Measurements from ENCODE around the gene CALML5.

Gene CALML5

DNA sequence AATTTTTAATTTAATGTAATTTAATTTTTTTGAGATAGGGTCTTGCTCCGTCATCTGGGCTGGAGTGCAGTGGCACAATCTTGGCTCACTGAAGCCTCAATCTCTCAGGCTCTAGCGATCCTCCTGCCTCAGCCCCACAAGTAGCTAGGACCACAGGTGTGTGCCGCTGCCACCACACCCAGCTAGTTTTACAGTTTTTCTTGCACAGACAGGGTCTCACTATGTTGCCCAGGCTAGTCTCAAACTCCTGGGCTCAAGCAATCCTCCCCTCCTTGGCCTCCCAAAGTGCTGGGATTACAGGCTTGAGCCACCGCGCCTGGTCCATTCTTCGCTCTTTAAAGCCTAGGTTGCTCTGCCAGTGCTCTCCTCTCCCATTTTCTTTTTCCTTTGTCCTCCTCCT lies 38.3 kb upstream of the CALML5 start:
- H3K27me3 Mint-ChIP-seq, result no peaks in the 10 kb centered on the region
- peaks cover 3% of the 10 kb centered on the region for H3K9me3 Mint-ChIP-seq
- H3K4me1 Mint-ChIP-seq (ENCODE audit: low read depth), result no peaks in the 10 kb centered on the region
- no peaks in the 10 kb centered on the region for H3K36me3 Mint-ChIP-seq (ENCODE audit: low read depth)
- H3K4me3 Mint-ChIP-seq, result no peak overlapping the region
- no peak overlapping the region for H3K27ac Mint-ChIP-seq

DNA sequence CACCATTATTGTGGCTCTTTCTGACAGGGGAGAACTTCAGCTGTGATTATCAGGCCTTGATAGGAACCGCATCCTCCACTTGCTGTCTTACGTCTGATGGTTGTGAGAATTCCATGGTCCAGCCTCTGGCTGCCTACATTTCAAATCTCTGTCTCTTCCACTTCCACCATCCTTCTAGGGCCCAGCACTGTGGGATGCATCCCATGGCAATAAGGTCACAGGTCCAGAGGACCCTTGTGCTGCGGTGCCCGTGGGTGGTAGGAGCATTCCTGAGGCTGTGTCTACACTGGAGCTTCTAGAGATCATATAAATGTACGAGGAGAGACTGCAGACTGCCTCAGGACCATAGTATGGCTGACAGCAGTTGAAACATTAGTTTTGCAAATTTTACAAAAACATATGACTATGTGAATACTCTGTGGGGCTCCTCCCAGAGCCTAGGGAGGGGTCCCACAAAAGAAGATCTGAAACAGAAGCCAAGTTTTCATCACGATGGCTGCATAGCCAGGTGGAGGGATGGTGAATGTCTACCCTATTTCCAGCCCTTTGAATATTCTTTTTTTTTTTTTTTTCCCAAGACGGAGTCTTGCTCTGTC lies 37.2 kb upstream of the CALML5 start:
- H3K27ac Mint-ChIP-seq, result no peak overlapping the region

DNA sequence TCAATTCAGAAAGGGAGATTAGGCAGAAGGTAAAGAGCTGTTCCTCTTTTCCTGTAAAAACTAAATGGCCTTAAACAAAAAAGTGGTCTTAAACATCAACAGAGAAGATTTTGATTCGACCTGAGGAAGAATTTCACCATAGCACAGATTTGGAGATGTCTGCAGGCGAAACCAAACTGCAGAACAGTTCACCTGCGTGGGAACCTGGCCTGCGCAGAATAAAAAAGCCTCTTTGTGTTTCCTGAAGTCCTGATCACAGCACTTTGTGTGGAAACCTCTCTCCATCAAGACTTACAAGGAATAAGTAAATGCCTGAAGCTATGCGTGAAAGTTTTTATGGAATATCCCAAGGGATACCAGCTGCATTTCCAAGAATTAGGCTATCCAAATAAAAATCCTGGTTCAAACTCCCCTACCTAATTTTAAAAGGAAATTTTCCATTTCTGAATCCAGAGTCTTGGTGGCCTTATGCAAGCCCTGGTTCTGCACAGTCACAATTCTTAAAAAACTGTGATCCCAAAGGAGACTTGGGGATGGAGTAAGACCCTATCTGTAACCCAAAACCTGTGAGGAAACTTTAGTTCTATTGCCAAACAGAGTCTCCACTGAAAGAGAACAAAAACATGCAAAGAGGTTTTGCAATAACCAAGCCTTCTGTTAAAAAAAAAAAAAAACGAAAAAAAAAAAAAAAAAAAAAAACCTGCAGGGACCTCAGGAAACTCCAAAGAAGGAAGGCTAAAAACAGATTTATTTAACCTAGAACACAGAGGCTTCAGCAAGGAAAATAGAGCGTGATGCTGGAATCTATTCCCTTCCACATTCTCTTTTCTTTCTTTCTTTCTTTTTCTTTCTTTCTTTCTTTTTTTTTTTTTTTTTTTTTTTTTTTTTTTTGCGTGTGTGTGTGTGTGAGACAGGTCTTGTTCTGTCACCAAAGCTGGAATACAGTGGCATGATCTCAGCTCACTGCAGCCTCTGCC lies 35.8 kb upstream of the CALML5 start:
- no peaks in the 10 kb centered on the region for H3K9me3 Mint-ChIP-seq
- H3K27me3 Mint-ChIP-seq, result no peaks in the 10 kb centered on the region
- H3K4me3 Mint-ChIP-seq, result no peak overlapping the region
- no peak overlapping the region for H3K27ac Mint-ChIP-seq
- H3K4me1 Mint-ChIP-seq (ENCODE audit: low read depth), result no peaks in the 10 kb centered on the region
- H3K36me3 Mint-ChIP-seq (ENCODE audit: low read depth), result no peaks in the 10 kb centered on the region

More for the DNA sequence above, 37.2 kb upstream of the CALML5 start:
- H3K27me3 Mint-ChIP-seq, result no peaks in the 10 kb centered on the region
- H3K36me3 Mint-ChIP-seq (ENCODE audit: low read depth), result no peaks in the 10 kb centered on the region
- no peaks in the 10 kb centered on the region for H3K4me1 Mint-ChIP-seq (ENCODE audit: low read depth)
- H3K4me3 Mint-ChIP-seq, result no peak overlapping the region
- peaks cover 3% of the 10 kb centered on the region for H3K9me3 Mint-ChIP-seq

DNA sequence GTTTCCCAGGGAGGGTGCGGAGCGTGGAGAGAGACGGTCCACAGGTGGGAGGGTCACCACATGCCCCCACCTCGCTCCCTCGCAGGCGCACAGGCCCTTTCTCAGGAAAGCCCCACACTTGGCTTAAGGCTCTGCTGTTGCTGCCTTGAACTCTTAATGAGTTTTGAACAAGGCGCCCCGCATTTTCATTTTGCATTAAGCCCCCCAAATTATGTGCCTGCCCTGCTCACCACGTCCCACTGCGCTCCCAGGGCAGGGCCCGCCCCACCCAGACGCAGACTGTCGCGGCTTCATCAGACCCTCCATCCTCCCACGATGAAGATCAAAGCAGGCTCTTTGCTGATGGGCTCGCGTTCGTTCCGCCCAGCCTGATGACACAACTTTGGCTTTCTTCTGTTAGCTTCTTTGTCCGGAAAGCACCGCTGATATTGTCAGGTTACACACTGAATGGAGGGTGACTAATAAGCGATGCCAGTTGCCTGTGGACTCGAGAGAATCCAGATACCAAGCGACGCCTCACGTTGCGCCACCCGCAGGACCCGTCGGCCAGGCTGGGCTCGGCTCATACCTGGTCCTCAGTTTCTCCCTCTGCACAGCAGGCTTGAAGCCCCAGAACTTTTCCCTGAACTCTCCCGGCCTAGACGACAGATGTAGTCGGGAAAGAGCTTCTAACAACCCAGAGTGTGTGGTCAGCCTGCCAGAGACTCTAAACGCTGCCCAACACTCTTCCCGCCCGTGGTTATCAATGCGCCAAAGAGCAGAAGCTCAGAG lies 34.9 kb upstream of the CALML5 start:
- Mint-ChIP-seq H3K27me3 (no peaks in the 10 kb centered on the region), H3K27ac (no peak overlapping the region), H3K9me3 (no peaks in the 10 kb centered on the region), H3K36me3 (ENCODE audit: low read depth) (no peaks in the 10 kb centered on the region), H3K4me3 (no peak overlapping the region), H3K4me1 (ENCODE audit: low read depth) (no peaks in the 10 kb centered on the region)

DNA sequence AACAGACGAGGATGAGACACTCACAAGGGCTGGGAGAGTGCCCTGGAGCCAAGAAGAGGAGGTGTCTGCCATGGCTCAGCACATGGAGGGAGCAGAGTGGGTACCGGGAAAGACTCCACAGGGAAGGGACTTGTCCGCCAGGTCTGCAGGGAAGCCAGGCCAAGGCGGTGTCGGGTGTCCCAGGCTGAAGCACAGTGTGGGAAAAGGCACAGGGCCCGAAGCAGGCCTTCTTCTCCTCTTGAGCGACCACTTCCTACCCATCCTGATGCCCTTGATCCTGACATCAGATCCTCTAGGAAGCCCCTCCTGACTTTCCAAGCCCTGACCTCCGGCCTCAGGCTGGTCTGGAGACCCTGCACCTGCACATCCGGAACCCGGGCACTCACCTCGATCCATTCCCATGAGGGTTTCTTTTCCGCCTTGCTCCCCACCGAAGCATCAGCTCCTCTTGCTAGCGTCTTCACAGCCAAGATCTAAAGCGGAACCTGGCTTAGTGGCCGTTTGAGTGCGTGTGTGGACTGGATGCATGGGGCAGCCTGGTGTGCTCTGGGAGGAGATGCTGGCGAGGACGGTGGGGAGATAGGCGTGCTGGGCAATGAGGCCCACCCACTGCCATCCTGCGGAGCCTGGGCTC lies 33.8 kb upstream of the CALML5 start:
- Mint-ChIP-seq H3K27me3 (no peaks in the 10 kb centered on the region), H3K9me3 (no peaks in the 10 kb centered on the region), H3K36me3 (ENCODE audit: low read depth) (no peaks in the 10 kb centered on the region), H3K4me3 (no peak overlapping the region), H3K4me1 (ENCODE audit: low read depth) (no peaks in the 10 kb centered on the region), H3K27ac (no peak overlapping the region)

DNA sequence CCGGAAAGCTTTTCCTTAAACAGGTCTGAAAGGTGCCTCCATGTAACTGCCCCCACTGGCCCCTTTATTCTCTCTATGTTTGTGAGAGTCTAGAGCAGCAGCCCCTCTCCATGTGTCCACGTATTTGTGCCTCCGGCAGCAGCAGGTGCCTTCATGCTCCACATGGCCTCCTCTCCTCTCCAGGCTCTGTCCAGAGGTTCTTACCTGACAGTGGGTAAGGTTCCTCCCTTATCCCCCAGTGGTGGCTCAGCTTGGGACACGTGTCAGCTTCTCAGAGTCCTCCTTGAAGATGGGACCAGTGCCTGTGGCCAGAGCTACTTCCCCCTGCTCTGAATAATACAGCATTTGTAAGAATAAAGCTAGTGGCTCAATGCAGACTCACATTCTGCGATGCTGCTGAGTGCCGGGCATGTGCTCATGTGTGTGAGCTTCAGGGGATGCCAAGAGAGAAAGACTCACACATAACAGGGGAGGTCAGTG lies 33.3 kb upstream of the CALML5 start:
- Mint-ChIP-seq H3K27ac (no peak overlapping the region), H3K27me3 (no peaks in the 10 kb centered on the region), H3K9me3 (no peaks in the 10 kb centered on the region), H3K36me3 (ENCODE audit: low read depth) (no peaks in the 10 kb centered on the region), H3K4me3 (no peak overlapping the region), H3K4me1 (ENCODE audit: low read depth) (no peaks in the 10 kb centered on the region)

DNA sequence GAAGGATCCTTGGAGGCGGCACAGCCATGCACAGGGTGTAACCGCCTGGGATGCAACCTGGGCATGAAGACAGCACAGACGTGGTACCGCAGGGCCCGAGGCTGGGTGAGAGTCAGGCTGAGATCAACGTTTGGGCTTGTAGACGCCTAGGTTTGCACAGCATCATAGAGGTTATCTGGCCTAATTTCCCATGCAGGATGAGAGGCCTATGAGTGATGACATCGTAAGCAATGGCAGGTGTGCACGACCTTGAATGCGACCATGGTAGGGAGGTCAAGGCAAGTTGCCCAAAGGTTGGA lies 32.9 kb upstream of the CALML5 start:
- Mint-ChIP-seq H3K36me3 (ENCODE audit: low read depth) (no peaks in the 10 kb centered on the region), H3K4me1 (ENCODE audit: low read depth) (no peaks in the 10 kb centered on the region), H3K9me3 (no peaks in the 10 kb centered on the region), H3K27ac (no peak overlapping the region), H3K27me3 (no peaks in the 10 kb centered on the region), H3K4me3 (no peak overlapping the region)

DNA sequence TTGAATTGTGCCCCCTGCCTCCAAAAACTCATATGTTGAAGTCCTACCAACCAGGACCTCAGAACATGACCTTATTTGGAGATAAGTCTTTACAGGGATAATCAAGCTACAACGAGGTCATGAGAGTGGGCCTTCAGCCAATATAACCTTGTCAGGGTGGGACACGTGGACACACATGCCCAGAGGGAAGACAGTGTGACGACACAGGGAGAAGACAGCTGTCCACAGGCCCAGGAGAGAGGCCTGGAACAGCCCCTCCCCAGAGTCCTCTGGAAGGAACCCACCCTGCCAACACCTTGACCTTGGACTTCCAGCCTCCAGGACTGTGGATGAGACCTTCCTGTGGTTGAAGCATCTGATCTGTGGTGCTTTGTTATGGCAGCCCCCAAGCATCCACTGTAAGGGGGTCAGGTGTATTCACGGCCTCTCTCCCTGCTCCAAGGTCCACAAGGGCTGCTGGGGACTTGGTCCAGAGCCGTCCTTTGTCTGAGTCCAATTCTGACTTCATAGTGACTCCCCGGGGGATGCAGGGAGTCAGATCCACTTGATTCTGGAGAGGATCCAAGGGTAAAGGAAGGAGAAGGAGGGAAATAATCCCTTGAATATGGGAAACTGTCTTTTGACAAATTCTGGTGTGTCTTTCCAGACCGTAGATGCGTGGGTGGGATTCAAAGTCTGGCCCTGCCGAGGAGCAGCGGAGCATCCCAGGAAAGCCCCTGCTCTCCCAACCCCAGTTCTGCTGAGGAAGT lies 32.4 kb upstream of the CALML5 start:
- Mint-ChIP-seq H3K4me3 (no peak overlapping the region), H3K4me1 (ENCODE audit: low read depth) (no peaks in the 10 kb centered on the region), H3K9me3 (no peaks in the 10 kb centered on the region), H3K27ac (no peak overlapping the region), H3K27me3 (no peaks in the 10 kb centered on the region), H3K36me3 (ENCODE audit: low read depth) (no peaks in the 10 kb centered on the region)

DNA sequence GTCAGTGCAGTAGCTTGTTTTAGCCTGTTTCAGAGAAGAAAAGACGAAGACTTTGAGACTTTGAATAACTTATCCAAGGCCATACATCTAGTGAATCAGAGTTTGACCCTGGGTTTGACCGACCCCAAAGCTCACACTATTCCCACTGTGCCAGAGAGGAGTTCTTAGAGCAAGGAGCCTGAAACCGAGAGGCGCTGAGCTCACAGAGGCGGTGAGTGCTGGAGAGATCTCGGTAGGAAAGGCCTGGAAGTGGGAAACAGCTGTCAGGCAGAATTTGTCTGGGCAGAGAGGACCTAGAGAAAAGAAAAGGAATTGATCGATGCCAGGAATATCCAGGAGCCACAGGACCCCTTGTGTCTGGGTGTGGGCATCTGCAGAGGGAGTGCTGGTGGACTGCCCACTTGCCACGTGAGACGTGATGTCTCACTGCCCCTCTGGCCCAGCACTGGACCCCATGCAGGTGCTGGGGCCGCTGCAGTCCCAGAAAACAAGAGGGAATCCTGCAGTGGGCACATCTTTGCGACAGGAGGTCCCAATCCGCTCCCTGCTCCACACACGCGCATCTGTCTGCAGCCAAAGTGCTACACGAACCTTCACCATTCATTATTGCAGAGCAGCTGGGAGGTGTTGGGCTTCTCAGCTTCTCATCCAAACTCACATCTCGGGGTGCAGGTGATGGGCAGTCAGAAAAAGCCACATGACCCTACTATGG lies 31.6 kb upstream of the CALML5 start:
- H3K9me3 Mint-ChIP-seq, result no peaks in the 10 kb centered on the region
- H3K27ac Mint-ChIP-seq, result no peak overlapping the region

DNA sequence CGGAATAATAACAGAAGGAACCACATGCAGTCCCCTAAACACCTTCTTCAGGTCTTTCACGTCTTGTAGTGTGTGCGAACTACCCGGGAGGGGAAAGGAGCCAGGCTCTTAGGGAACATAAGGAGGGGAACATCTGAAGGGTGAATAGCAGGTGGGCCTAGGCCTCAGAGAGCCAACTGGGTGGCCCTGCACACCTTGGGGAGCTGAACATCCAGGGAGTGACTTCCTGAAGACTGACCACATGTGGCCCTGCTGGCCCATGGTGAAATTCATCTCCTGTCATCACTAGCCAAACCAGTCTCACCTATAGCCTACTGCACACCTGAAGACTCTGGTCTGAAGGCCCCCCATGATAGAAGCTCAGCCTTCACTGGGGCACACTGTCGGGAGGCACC lies 31.0 kb upstream of the CALML5 start:
- no peak overlapping the region for H3K27ac Mint-ChIP-seq
- no peak overlapping the region for H3K4me3 Mint-ChIP-seq
- no peaks in the 10 kb centered on the region for H3K4me1 Mint-ChIP-seq (ENCODE audit: low read depth)
- no peaks in the 10 kb centered on the region for H3K27me3 Mint-ChIP-seq
- H3K9me3 Mint-ChIP-seq, result no peaks in the 10 kb centered on the region
- H3K36me3 Mint-ChIP-seq (ENCODE audit: low read depth), result no peaks in the 10 kb centered on the region

More for the DNA sequence above, 31.6 kb upstream of the CALML5 start:
- H3K36me3 Mint-ChIP-seq (ENCODE audit: low read depth), result no peaks in the 10 kb centered on the region
- H3K27me3 Mint-ChIP-seq, result no peaks in the 10 kb centered on the region
- no peaks in the 10 kb centered on the region for H3K4me1 Mint-ChIP-seq (ENCODE audit: low read depth)
- H3K4me3 Mint-ChIP-seq, result no peak overlapping the region

DNA sequence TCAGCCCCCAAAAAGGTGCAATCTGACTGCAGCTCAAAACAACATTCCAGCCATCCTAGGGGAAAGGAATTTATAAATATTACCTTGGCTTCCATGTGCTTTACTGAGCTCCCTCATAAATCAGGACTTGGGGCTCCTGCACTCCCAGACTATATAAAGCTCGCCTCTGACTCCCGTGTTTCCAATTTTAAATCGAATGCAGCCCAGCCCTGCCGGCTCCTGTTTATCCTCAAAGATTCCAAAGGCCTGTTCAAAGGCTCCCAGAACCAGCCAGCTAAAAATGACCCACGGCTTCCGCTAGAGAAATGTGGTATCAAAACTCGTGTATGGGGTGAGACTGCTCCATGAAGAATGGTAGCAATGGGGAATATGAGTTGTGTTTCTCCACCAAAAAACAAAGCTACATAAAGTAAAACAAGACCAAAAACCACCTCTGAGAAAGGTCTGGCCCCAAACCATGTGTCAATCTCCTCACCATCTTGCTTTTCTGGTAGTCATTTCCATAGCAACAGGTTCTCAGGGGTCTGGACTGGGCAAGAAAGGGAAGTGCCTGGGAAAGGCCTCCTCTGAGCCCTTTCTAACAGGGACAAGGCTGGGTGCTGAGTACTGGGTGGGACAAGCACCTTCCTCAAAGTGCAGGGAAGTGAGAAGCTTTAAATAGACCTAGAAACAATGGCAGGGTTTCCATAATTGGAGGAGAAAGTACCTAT lies 30.5 kb upstream of the CALML5 start:
- Mint-ChIP-seq H3K9me3 (no peaks in the 10 kb centered on the region), H3K4me3 (no peak overlapping the region), H3K4me1 (ENCODE audit: low read depth) (no peaks in the 10 kb centered on the region), H3K27ac (no peak overlapping the region), H3K36me3 (ENCODE audit: low read depth) (no peaks in the 10 kb centered on the region), H3K27me3 (no peaks in the 10 kb centered on the region)

DNA sequence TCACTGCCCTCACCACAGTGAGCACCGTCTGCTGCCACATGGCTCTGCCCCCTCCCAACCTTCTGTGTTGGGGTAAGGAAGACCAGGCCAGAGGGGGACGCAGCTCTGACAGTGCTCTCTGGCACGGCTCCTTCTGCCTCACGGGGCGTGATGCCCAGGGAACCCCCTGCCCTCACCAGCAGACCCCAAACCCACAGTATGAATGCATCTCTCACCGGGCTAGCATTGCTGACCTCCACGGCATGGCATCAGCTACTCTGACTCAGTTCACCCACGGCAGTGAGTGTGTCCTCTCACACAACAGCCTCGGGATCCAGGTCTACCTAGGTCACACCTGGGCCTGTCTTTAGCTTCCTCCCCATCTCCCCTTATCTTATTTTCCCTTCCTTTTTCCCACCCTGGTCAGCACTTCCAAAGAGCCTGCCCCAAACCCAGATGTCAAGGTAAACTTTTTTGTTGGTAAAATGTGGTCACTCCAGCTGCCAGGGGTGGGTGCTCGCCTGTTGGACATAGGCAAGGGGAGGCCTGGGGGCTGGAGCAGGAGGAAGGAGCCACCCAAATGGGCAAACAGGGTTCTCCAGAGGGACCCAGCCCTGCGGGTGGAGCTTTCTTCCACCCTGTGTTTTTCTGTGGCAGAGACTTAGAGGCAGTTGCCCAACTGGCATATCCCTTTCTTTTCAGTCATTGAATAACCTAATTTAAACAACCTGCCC lies 29.8 kb upstream of the CALML5 start:
- no peaks in the 10 kb centered on the region for H3K4me1 Mint-ChIP-seq (ENCODE audit: low read depth)
- H3K36me3 Mint-ChIP-seq (ENCODE audit: low read depth), result no peaks in the 10 kb centered on the region
- no peaks in the 10 kb centered on the region for H3K9me3 Mint-ChIP-seq
- H3K27ac Mint-ChIP-seq, result no peak overlapping the region
- no peaks in the 10 kb centered on the region for H3K27me3 Mint-ChIP-seq
- H3K4me3 Mint-ChIP-seq, result no peak overlapping the region
